ENCODE data around the gene EVX1. TPM values are rescaled to one million over a fixed set of nuclear protein-coding genes. Genes with fewer than 3 reads are reported as not detected.

Gene EVX1
- polyA plus RNA-seq, 3 donors, result 0.04 to 0.11 (median 0.06) TPM

- DNase-seq (ENCODE audit: low read depth in 3 of 3, low spot score in 2 of 3), result no peak
Measured at GRCh38 chr7:27248427-27248806, 5.8 kb downstream of the EVX1 start.

- DNase-seq (ENCODE audit: low read depth in 3 of 3, low spot score in 2 of 3), result no peak
Measured at GRCh38 chr7:27248911-27249723, 6.5 kb downstream of the EVX1 start.

- no peak for DNase-seq (ENCODE audit: low read depth in 3 of 3, low spot score in 2 of 3)
Measured at GRCh38 chr7:27249724-27250556, 7.3 kb downstream of the EVX1 start.

- no peak for DNase-seq (ENCODE audit: low read depth in 3 of 3, low spot score in 2 of 3)
Measured at GRCh38 chr7:27250557-27251070, 8.0 kb downstream of the EVX1 start.

GRCh38 chr7:27251136-27251651 lies 8.6 kb downstream of the EVX1 start:
- no peak for DNase-seq (ENCODE audit: low read depth in 3 of 3, low spot score in 2 of 3)

GRCh38 chr7:27251652-27252590 lies 9.3 kb downstream of the EVX1 start:
- DNase-seq (ENCODE audit: low read depth in 3 of 3, low spot score in 2 of 3), result no peak

GRCh38 chr7:27254625-27255024 lies 12.0 kb downstream of the EVX1 start:
- DNase-seq (ENCODE audit: low read depth in 3 of 3, low spot score in 2 of 3), result no peak

GRCh38 chr7:27260211-27260610 lies 17.6 kb downstream of the EVX1 start:
- no peak for DNase-seq (ENCODE audit: low read depth in 3 of 3, low spot score in 2 of 3)

- DNase-seq (ENCODE audit: low read depth in 3 of 3, low spot score in 2 of 3), result no peak
Measured at GRCh38 chr7:27262121-27262520, 19.5 kb downstream of the EVX1 start.

- DNase-seq (ENCODE audit: low read depth in 3 of 3, low spot score in 2 of 3), result no peak
Measured at GRCh38 chr7:27263781-27264180, 21.2 kb downstream of the EVX1 start.

GRCh38 chr7:27269455-27269854 lies 26.9 kb downstream of the EVX1 start:
- no peak for DNase-seq (ENCODE audit: low read depth in 3 of 3, low spot score in 2 of 3)

- DNase-seq (ENCODE audit: low read depth in 3 of 3, low spot score in 2 of 3), result no peak
Measured at GRCh38 chr7:27271384-27271783, 28.8 kb downstream of the EVX1 start.

- no peak for DNase-seq (ENCODE audit: low read depth in 3 of 3, low spot score in 2 of 3)
Measured at GRCh38 chr7:27277628-27278027, 35.0 kb downstream of the EVX1 start.

- DNase-seq (ENCODE audit: low read depth in 3 of 3, low spot score in 2 of 3), result no peak
Measured at GRCh38 chr7:27283558-27283957, 41.0 kb downstream of the EVX1 start.

GRCh38 chr7:27295236-27295635 lies 52.6 kb downstream of the EVX1 start:
- DNase-seq (ENCODE audit: low read depth in 3 of 3, low spot score in 2 of 3), result no peak

GRCh38 chr7:27297356-27297755 lies 54.8 kb downstream of the EVX1 start:
- DNase-seq (ENCODE audit: low read depth in 3 of 3, low spot score in 2 of 3), result no peak
